Endothelial cell of umbilical vein (primary cell): ENCODE results near the gene ARHGAP45. TPM values are rescaled to one million over a fixed set of nuclear protein-coding genes. Genes with fewer than 3 reads are reported as not detected.

Experiments
- BruUV-seq: library from RNA; stranded (reverse); fragments of 400-500 nt; replicated peaks from 2 replicates; lab custom pipeline; 2021; lab: Mats Ljungman, UMichigan
- CTCF ChIA-PET: fragments of 300-600, 350-600 bp; sonication (Branson Sonifier 250); formaldehyde crosslinking; loops from one replicate; lab custom pipeline; 2021; ENCODE audit warnings: antibody characterized with exemption, inconsistent platforms; lab: Charles Lee
- POLR2A ChIA-PET: fragments of 300-600, 350-600 bp; sonication (Branson Sonifier 250); formaldehyde crosslinking; loops from one replicate; lab custom pipeline; 2021; ENCODE audit warnings: antibody characterized with exemption, inconsistent platforms; lab: Charles Lee
- DNase-seq: peaks from one replicate; pipeline ENCODE4 v3.0.0-alpha.2; 2011; ENCODE audit warnings: low read depth, low spot score
- FAIRE-seq: peaks from 2 replicates; lab custom pipeline; 2011; peaks lifted over from hg19 to GRCh38; lab: Jason Lieb, UNC
- H2AFZ ChIP-seq: 2 replicates; pipeline ENCODE4 v1.6.0; 2012; ENCODE audit warnings: low read depth, low read length, control low read depth, inconsistent platforms
- H3K27ac ChIP-seq: 2 replicates; pipeline ENCODE4 v1.5.1; 2011; ENCODE audit warnings: low read depth, mild to moderate bottlenecking, control low read depth, low read length, moderate library complexity; ENCODE audit not compliant: insufficient read depth
- H3K27me3 ChIP-seq, 2 experiments: 2 replicates each; pipeline versions ENCODE4 v1.6.0 to v1.6.1; 2011; ENCODE audit warnings: low read length in 2 of 2, mixed read lengths in 1 of 2; ENCODE audit not compliant: control insufficient read depth in 2 of 2, insufficient read depth in 2 of 2
- H3K36me3 ChIP-seq, 2 experiments: 2 replicates in 1 of 2; 3 replicates in 1 of 2; pipeline ENCODE4 v1.5.1; 2011; ENCODE audit warnings: low read length in 2 of 2, mild to moderate bottlenecking in 1 of 2, moderate library complexity in 1 of 2; ENCODE audit not compliant: control insufficient read depth in 2 of 2, insufficient read depth in 2 of 2; ENCODE audit errors: extremely low read depth in 1 of 2
- H3K4me1 ChIP-seq: 3 replicates; pipeline ENCODE4 v1.5.1; 2011; ENCODE audit warnings: mild to moderate bottlenecking, low read length; ENCODE audit not compliant: control insufficient read depth, insufficient read depth; ENCODE audit errors: extremely low read depth
- H3K4me2 ChIP-seq: 2 replicates; pipeline ENCODE4 v1.6.1; 2011; ENCODE audit warnings: low read length, control low read depth, mixed read lengths; ENCODE audit not compliant: insufficient read depth
- H3K4me3 ChIP-seq, 3 experiments: fragments of 200-600 bp in 1 of 3; sonication (generic), shearing (Covaris generic) in 1 of 3; replicated peaks in 1 of 3; 2 replicates each; pipeline ENCODE4 v1.5.1; 2011 to 2016; ENCODE audit warnings: control low read depth in 3 of 3, low read length in 3 of 3, mild to moderate bottlenecking in 2 of 3, inconsistent platforms in 1 of 3, low read depth in 1 of 3, moderate library complexity in 1 of 3; ENCODE audit not compliant: insufficient read depth in 1 of 3
- H3K79me2 ChIP-seq: 2 replicates; pipeline ENCODE4 v1.6.0; 2012; ENCODE audit warnings: low read length, inconsistent platforms; ENCODE audit not compliant: control insufficient read depth, insufficient read depth
- H3K9ac ChIP-seq: replicated peaks from 2 replicates; pipeline ENCODE3; 2011; ENCODE audit warnings: low read length, control low read depth; ENCODE audit not compliant: insufficient read depth; ENCODE audit errors: extremely low read depth
- H3K9me1 ChIP-seq: replicated peaks from 3 replicates; pipeline ENCODE4 v1.6.0; 2011; ENCODE audit warnings: mild to moderate bottlenecking, low read length; ENCODE audit not compliant: control insufficient read depth, insufficient read depth; ENCODE audit errors: extremely low read depth
- H3K9me3 ChIP-seq: replicated peaks from 2 replicates; pipeline ENCODE4 v1.5.1; 2012; ENCODE audit warnings: low read length, inconsistent platforms; ENCODE audit not compliant: control insufficient read depth, insufficient read depth
- H4K20me1 ChIP-seq: replicated peaks from 2 replicates; pipeline ENCODE3; 2011; ENCODE audit warnings: mild to moderate bottlenecking, low read length; ENCODE audit not compliant: control insufficient read depth, insufficient read depth; ENCODE audit errors: extremely low read depth
- CTCF ChIP-seq, 2 donors: IDR thresholded peaks; 1 replicate in 1 of 2; 2 replicates in 1 of 2; pipeline ENCODE4 v1.5.1; 2011; ENCODE audit warnings: low read length in 2 of 2, mild to moderate bottlenecking in 2 of 2, moderate library complexity in 2 of 2, control low read depth in 1 of 2, inconsistent platforms in 1 of 2, low read depth in 1 of 2; ENCODE audit not compliant: insufficient read depth in 1 of 2; ENCODE audit errors: extremely low read depth in 1 of 2
- EZH2 ChIP-seq: IDR thresholded peaks from 2 replicates; pipeline ENCODE4 v1.6.1; 2012; ENCODE audit warnings: borderline replicate concordance, low read depth, mild to moderate bottlenecking, moderate library complexity, low read length, inconsistent platforms; ENCODE audit not compliant: severe bottlenecking
- FOS ChIP-seq: IDR thresholded peaks from 2 replicates; pipeline ENCODE4 v1.6.1; 2011; ENCODE audit warnings: mild to moderate bottlenecking, low read length, moderate library complexity, borderline replicate concordance; ENCODE audit not compliant: insufficient read depth
- GATA2 ChIP-seq: IDR thresholded peaks from 2 replicates; pipeline ENCODE4 v1.7.0; 2011; ENCODE audit warnings: low read depth, mild to moderate bottlenecking, moderate library complexity, mixed read lengths, low read length; ENCODE audit not compliant: insufficient read length, insufficient read depth
- JUN ChIP-seq: IDR thresholded peaks from 2 replicates; pipeline ENCODE4 v1.6.1; 2011; ENCODE audit warnings: borderline replicate concordance, low read depth; ENCODE audit not compliant: insufficient read length, insufficient read depth
- MAX ChIP-seq: IDR thresholded peaks from 2 replicates; pipeline ENCODE4 v1.6.1; 2011; ENCODE audit not compliant: insufficient read depth, insufficient read length
- POLR2A ChIP-seq: IDR thresholded peaks from 2 replicates; pipeline ENCODE4 v1.6.1; 2012; ENCODE audit warnings: low read depth, mild to moderate bottlenecking, control low read depth, low read length
- POLR2AphosphoS5 ChIP-seq: IDR thresholded peaks from 2 replicates; pipeline ENCODE4 v1.6.1; 2012; ENCODE audit warnings: low read depth, mild to moderate bottlenecking, control low read depth, low read length, moderate library complexity; ENCODE audit not compliant: insufficient read depth
- dilution Hi-C: fragments of 300-500 bp; cut with MboI; formaldehyde crosslinking; loops from one replicate; pipeline ENCODE4 v1.15.0; 2019; ENCODE audit warnings: low sequenced_read_pairs; ENCODE audit not compliant: extremely low pct_ligation_motif_present
- intact Hi-C: fragments of 100-400 bp; cut with micrococcal nuclease; formaldehyde crosslinking; loops from one replicate; pipeline ENCODE4 v1.10.0; 2022
- polyA plus RNA-seq, 4 experiments: library from polyadenylated mRNA; depleted of rRNA in 3 of 4; stranded (reverse) in 3 of 4; unstranded in 1 of 4; fragments of >200 nt; gene quantifications; 2 replicates each; pipeline versions ENCODE4 v1.2.1 to v1.2.3, GENCODE V29; 2011 to 2012; ENCODE audit warnings: missing spikeins in 1 of 4
- total RNA-seq: library from RNA; stranded (reverse); gene quantifications from 2 replicates; pipeline ENCODE4 v1.2.3, GENCODE V29; 2021

Gene ARHGAP45
- total and polyA plus RNA-seq, 2 donors (not counting 3 experiments of a cell fraction or from before 2014, with no cell fraction given): 7.5 to 10.4 TPM

GRCh38 chr19:1133471-1133929 is 66.5 kb downstream of the ARHGAP45 start:
- BruUV-seq: no TSS peak
- H3K27ac ChIP-seq: peak overlapping the region; percentile 92
- intact Hi-C loops: no loop called here

More at GRCh38 chr19:1133471-1133929, 66.5 kb downstream of the ARHGAP45 start:
- FAIRE-seq: no peak
- no peaks in the 10 kb centered on the region for H4K20me1 ChIP-seq
- H3K9ac ChIP-seq: no peak overlapping the region
- no peak overlapping the region for H2AFZ ChIP-seq
- ChIA-PET POLR2A (interaction anchor here (0.8 kb wide), 1 partner anchor 106 kb away, joined by 4 read pairs; no protein-coding TSS in a partner anchor), CTCF (interaction anchor here (0.8 to 1.4 kb wide), 4 partner anchors 20 to 61 kb away, joined by 3 to 5 read pairs (median 4); no protein-coding TSS in a partner anchor)
- H3K9me1 ChIP-seq: no peaks in the 10 kb centered on the region
- H3K36me3 ChIP-seq: no peaks in the 10 kb centered on the region
- dilution Hi-C loops: no loop called here
- no peak overlapping the region for H3K4me2 ChIP-seq
- no peaks in the 10 kb centered on the region for H3K9me3 ChIP-seq
- TF ChIP-seq GATA2: no peak
- TF ChIP-seq FOS: no peak
- TF ChIP-seq POLR2AphosphoS5: no peak
- TF ChIP-seq POLR2A: no peak
- no peak for TF ChIP-seq EZH2
- no peak for TF ChIP-seq CTCF (IDR thresholded peaks at IDR 0.05; ENCODE audit: extremely low read depth in 1 of 2, insufficient read depth in 1 of 2, low read depth in 1 of 2, low read length in 2 of 2)
- no peak for TF ChIP-seq MAX
- TF ChIP-seq JUN: no peak
- H3K4me1 ChIP-seq: peaks cover 19% of the 10 kb centered on the region
- H3K79me2 ChIP-seq: peaks cover 40% of the 10 kb centered on the region
- H3K4me3 ChIP-seq: no peak overlapping the region
- no peaks in the 10 kb centered on the region for H3K27me3 ChIP-seq
- DNase-seq: no peak
